Lower leg skin (tissue), 4 donors: ENCODE data around the gene CCR3. TPM values are rescaled to one million over a fixed set of nuclear protein-coding genes. Genes with fewer than 3 reads are reported as not detected.

Experiments
- DNase-seq, 2 donors: peaks; one replicate each; pipeline ENCODE4 v3.0.0-alpha.2; 2019; ENCODE audit warnings: low spot score in 2 of 2
- H3K4me3 ChIP-seq: fragments of 200-600 bp; sonication (generic); 2 replicates; pipeline ENCODE4 v1.5.1; 2017; ENCODE audit warnings: mild to moderate bottlenecking, low read depth; ENCODE audit not compliant: poor library complexity, severe bottlenecking
- POLR2A ChIP-seq, 2 donors: fragments of 450-650 bp; IDR thresholded peaks; one replicate each; pipeline ENCODE4 v1.6.1; 2016 to 2017; ENCODE audit warnings: antibody characterized with exemption in 2 of 2, mild to moderate bottlenecking in 1 of 2, moderate library complexity in 1 of 2
- WGBS, 2 donors: methylation state at CpG; one replicate each; pipeline ENCODE4 v1.1.5; 2018; 5-methylcytosine and 5-hydroxymethylcytosine counted together
- intact Hi-C: fragments of 100-400 bp; cut with DNase I; formaldehyde crosslinking; loops from one replicate; pipeline ENCODE4 v1.15.0; 2023; ENCODE audit warnings: low total_unique reads
- total RNA-seq, 4 donors: library from RNA; depleted of rRNA; stranded (reverse); fragments of >200 nt; gene quantifications; one replicate each; pipeline ENCODE4 v1.1.0, GENCODE V29; 2016
- TF ChIP-seq, protein P1 (sequence below), 3 donors: fragments of 450-650 bp; IDR thresholded peaks; one replicate each; pipeline ENCODE4 v1.5.1; 2016; ENCODE audit warnings: antibody characterized with exemption in 3 of 3, mild to moderate bottlenecking in 3 of 3, moderate library complexity in 2 of 3

CCR3 gene
- total RNA-seq, 4 donors from 2014 or later, result 0.55 to 3.2 (median 2.4) TPM

DNA sequence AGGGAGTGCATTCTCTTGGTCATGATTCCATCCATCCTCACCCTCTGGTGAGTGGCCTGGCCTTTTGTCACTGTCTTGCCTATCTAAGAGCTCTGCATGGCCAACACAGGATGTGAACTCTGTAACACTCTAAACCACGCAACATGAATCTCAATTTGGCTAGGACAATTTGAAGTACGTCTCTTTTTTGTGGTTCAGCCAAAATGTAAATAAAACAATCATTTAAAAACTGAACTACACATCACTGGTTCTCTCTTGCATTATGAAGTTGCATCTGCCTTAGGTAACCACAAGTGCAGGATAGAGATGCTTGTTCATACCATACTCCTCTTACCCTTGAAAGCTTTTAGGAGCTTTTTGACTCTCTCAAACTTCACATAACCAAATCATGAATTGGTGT, 27.3 kb downstream of the CCR3 start:
- TF ChIP-seq, protein P1, sequence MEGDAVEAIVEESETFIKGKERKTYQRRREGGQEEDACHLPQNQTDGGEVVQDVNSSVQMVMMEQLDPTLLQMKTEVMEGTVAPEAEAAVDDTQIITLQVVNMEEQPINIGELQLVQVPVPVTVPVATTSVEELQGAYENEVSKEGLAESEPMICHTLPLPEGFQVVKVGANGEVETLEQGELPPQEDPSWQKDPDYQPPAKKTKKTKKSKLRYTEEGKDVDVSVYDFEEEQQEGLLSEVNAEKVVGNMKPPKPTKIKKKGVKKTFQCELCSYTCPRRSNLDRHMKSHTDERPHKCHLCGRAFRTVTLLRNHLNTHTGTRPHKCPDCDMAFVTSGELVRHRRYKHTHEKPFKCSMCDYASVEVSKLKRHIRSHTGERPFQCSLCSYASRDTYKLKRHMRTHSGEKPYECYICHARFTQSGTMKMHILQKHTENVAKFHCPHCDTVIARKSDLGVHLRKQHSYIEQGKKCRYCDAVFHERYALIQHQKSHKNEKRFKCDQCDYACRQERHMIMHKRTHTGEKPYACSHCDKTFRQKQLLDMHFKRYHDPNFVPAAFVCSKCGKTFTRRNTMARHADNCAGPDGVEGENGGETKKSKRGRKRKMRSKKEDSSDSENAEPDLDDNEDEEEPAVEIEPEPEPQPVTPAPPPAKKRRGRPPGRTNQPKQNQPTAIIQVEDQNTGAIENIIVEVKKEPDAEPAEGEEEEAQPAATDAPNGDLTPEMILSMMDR (IDR thresholded peaks at IDR 0.05), result no peak
- TF ChIP-seq POLR2A (IDR thresholded peaks at IDR 0.05), result no peak
- intact Hi-C loops, result no loop called here
- DNase-seq, result no peak
- WGBS, 2 donors, result 68 to 84% methylated on average over 2 of the region's 2 CpGs
- H3K4me3 ChIP-seq, result no peak overlapping the region

DNA sequence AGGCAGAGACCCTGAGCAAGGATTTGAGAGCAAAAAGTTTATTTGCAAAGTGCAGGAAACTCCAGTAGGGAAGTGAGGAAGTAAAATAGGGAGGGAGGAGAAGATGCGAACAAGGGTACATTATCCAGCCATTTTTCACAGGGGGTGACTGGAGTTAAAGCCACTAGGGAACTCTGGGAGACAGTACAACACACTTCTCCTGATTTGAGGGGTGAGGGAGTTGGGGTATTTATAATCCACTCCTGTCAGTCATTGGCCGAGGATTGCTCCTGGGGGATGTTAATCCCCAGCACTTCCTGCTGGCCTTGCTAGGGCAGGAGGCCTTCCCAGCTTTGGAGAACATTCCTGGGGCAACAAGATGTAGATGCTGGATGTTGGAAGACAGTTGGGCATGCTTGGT, 28.2 kb downstream of the CCR3 start:
- DNase-seq, result no peak
- WGBS, 2 donors, result 86 to 88% methylated on average over 2 of the region's 2 CpGs
- intact Hi-C loops, result no loop called here
- H3K4me3 ChIP-seq, result no peak overlapping the region
- no peak for TF ChIP-seq POLR2A (IDR thresholded peaks at IDR 0.05)
- TF ChIP-seq, protein P1 (IDR thresholded peaks at IDR 0.05), result no peak

DNA sequence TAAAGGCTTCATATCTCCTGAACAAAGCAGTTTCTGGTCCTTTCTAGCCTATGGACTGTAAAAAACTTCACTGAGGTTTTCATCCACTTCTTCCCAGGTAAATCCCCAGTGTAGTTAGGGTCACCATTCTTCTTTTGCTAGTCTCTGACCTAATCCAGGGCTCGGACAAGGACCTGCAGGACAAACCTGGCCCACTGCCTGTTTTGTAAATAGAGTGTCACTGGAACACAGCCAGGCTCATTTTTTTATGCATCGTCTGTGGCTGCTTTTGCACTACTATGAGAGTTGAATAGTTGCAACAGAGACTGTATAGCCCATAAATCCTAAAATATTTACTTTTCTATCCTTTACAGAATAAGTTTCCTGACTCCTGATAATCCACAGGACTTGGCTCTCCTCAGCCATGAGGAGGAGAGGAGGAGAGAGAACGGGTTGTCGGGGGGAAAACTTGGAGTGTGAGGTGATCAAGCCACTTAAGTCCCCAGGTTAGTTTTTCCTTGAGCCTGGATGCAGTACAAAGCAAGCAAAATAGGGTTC, 29.0 kb downstream of the CCR3 start:
- WGBS, 2 donors, result 51 to 62% methylated on average over 4 of the region's 4 CpGs
- TF ChIP-seq, protein P1 (IDR thresholded peaks at IDR 0.05), result no peak
- no peak for TF ChIP-seq POLR2A (IDR thresholded peaks at IDR 0.05)
- intact Hi-C loops, result no loop called here
- no peak for DNase-seq
- H3K4me3 ChIP-seq, result no peak overlapping the region

DNA sequence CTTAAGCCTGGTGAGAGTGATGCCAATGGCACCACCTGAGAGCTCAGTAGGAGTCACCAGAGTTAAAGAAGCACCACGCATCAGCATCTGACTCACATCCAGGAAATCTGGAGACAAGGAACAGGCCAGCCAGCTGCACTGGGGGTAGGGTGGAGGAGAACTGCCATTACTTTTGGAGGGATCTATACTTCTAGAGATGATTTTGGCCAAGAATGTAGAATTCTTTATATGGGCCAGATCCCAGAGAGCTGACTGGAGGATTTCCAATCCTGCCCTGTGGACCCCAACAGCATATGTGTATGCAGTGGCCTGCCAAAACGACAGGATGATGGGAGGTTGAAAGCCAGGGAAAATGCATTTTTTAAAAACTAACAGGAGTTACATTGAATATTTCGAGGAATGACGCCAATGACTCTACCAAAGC, 29.8 kb downstream of the CCR3 start:
- 64 to 67% methylated on average over 4 of the region's 4 CpGs for WGBS, 2 donors
- DNase-seq, result no peak
- TF ChIP-seq POLR2A (IDR thresholded peaks at IDR 0.05), result no peak
- TF ChIP-seq, protein P1 (IDR thresholded peaks at IDR 0.05), result no peak
- intact Hi-C loops, result no loop called here
- no peak overlapping the region for H3K4me3 ChIP-seq

DNA sequence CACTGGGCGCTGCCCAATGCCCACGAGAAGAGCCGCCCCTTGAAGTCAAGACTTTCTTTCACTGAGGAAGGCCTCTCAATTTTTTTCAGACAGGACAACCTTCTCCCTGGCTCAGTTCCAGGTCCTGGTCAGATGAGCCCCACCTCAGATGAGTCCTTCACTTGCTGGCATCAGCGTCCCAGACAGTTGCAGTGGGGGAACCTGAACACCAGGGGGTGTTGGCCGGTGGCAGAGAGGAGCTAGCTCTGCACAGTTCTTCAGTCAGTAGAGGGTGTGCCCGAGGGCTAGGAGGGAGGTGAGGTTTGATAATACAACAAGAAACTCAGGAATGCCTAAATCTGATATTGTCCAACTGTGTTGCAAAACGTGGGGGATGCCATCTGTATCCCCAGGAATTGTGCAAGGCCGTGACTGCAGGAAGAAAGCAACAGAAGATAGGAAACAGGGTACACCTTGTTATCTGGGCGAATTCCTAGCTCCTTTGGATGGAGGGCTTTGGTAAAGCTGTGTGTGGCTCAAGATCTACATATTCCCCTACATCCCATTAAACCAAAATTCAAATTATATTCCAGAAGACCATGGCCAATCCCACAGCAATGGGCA, 34.3 kb downstream of the CCR3 start:
- intact Hi-C loops, result no loop called here
- TF ChIP-seq, protein P1 (IDR thresholded peaks at IDR 0.05), result no peak
- 57 to 62% methylated on average over 9 of the region's 9 CpGs for WGBS, 2 donors
- H3K4me3 ChIP-seq, result no peak overlapping the region
- peak; percentile 32 to 90 for DNase-seq

DNA sequence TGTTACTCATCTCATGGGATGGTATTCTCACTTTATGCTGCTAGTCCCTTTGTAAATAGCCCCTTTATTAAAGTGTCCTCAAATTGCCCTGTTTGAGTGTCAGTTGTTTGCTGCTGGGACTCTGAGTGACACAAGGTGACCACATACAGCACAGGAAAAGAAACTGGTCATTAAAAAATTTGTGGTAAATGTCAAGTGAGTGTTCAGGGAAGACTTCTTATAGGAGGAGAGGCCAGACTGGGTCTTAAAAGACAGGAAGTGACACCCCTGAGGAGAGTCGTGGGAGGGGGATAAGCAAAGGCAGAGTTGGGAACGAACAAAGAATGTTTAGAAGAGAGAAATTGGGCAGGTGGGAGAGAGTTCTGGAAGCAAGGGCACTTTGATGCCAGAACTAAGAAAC, 35.2 kb downstream of the CCR3 start:
- intact Hi-C loops, result no loop called here
- no peak overlapping the region for H3K4me3 ChIP-seq
- 55 to 68% methylated on average over 2 of the region's 2 CpGs for WGBS, 2 donors
- no peak for DNase-seq
- TF ChIP-seq, protein P1 (IDR thresholded peaks at IDR 0.05), result no peak
- no peak for TF ChIP-seq POLR2A (IDR thresholded peaks at IDR 0.05)
